HAP-1 (cell line): Measurements from ENCODE around the gene MYO5C.
"Not testable (repeated sequence)": the region's sequence is repeated elsewhere in the genome, so short reads cannot be mapped to it uniquely, and the experiment has no call there.

Source experiments
- DNase-seq, 2 experiments: peaks; one replicate each; pipeline ENCODE4 v3.0.0-alpha.2; 2016 to 2020; ENCODE audit warnings: low spot score in 2 of 2
- H3K27me3 ChIP-seq: fragments of 250-450 bp; sonication (Bioruptor Pico); 2 replicates; pipeline ENCODE4 v1.5.1; 2020; ENCODE audit warnings: low read depth, mild to moderate bottlenecking, moderate library complexity
- H3K36me3 ChIP-seq: fragments of 250-450 bp; sonication (Bioruptor Pico); replicated peaks from 2 replicates; pipeline ENCODE4 v1.5.1; 2020; ENCODE audit warnings: mild to moderate bottlenecking
- H3K4me1 ChIP-seq: fragments of 250-450 bp; sonication (Bioruptor Pico); 2 replicates; pipeline ENCODE4 v1.5.1; 2020; ENCODE audit warnings: mild to moderate bottlenecking
- H3K4me3 ChIP-seq: fragments of 250-450 bp; sonication (Bioruptor Pico); 2 replicates; pipeline ENCODE4 v1.5.1; 2020; ENCODE audit warnings: mild to moderate bottlenecking, moderate library complexity
- H3K9me3 ChIP-seq: fragments of 250-450 bp; sonication (Bioruptor Pico); 2 replicates; pipeline ENCODE4 v1.5.1; 2020; ENCODE audit warnings: mild to moderate bottlenecking, moderate library complexity
- in situ Hi-C: fragments of 300-500 bp; cut with MboI; formaldehyde crosslinking; loops from 3 replicates; pipeline ENCODE4 v1.14.3; 2020; ENCODE audit warnings: low sequenced_read_pairs, inconsistent platforms, mixed read lengths

MYO5C gene

DNA sequence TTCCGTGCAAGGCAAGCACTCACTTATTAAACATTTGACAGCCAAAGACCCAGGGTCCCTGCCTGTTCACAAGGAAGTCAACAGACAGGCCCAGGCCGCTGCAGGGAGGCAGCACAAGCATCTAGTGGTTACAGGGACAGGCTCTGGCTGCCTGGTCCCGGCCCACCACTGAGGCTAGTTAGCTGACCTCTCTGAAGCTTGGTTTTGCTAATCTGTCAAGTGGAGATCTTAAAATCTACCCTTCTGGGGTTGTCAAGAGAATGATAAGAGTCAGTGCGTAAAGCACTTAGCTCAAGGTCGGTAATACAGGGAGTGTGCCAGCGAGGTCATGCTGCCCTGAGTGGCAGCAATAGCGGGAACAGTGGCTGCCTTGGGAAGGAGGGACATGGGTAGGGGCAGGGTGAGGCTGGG lies 110.4 kb downstream of the MYO5C start:
- H3K36me3 ChIP-seq = no peaks in the 10 kb centered on the region
- H3K27me3 ChIP-seq = no peaks in the 10 kb centered on the region
- in situ Hi-C loops = no loop called here
- no peaks in the 10 kb centered on the region for H3K9me3 ChIP-seq
- H3K4me3 ChIP-seq = no peak overlapping the region
- no peak for DNase-seq
- H3K4me1 ChIP-seq = peaks cover 3% of the 10 kb centered on the region

- in situ Hi-C loops = no loop called here
- no peak for DNase-seq
- Histone ChIP-seq H3K4me1 (peaks cover 4% of the 10 kb centered on the region), H3K4me3 (no peak overlapping the region), H3K9me3 (no peaks in the 10 kb centered on the region), H3K36me3 (no peaks in the 10 kb centered on the region), H3K27me3 (no peaks in the 10 kb centered on the region)
Observed at GRCh38 chr15:52184721-52185120, 110.9 kb downstream of the MYO5C start.

- H3K27me3 ChIP-seq = no peaks in the 10 kb centered on the region
- no peaks in the 10 kb centered on the region for H3K36me3 ChIP-seq
- H3K4me1 ChIP-seq = peaks cover 4% of the 10 kb centered on the region
- H3K4me3 ChIP-seq = no peak overlapping the region
- DNase-seq = peak in 1 of 2 experiments; percentile 54
- in situ Hi-C loops = no loop called here
- H3K9me3 ChIP-seq = no peaks in the 10 kb centered on the region
Observed at GRCh38 chr15:52183562-52184173, 111.9 kb downstream of the MYO5C start.

GRCh38 chr15:52181938-52182780 lies 113.4 kb downstream of the MYO5C start:
- DNase-seq = no peak

DNA sequence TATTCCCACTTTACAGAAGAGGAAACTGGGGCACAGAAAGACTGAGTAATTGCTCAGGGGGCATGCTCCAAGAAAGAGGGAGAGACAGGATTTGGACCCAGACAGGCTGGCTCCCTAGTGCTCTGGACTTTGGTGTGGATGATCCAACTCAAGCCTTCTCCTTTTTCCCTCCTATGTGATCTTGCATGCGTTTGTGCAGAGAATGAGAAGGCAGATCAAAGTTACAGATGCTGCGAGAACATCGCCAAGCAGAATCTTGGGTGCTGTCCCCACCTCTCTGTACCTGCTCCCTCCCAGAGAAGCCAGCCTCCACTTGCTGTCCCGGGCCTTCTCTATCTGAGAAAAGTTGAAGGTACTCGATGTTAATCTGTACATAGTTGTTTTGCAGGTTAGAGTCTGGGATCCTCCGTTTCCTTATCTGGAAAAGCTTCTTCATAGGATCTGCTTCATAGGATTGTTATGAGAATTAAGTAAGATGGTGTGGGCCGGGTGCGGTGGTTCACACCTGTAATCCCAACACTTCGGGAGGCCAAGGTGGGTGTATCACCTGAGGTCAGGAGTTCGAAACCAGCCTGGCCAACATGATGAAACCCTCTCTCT lies 114.7 kb downstream of the MYO5C start:
- H3K4me1 ChIP-seq = peaks cover 4% of the 10 kb centered on the region
- no peaks in the 10 kb centered on the region for H3K9me3 ChIP-seq
- no peak for DNase-seq
- no peak overlapping the region for H3K4me3 ChIP-seq
- in situ Hi-C loops = no loop called here
- no peaks in the 10 kb centered on the region for H3K36me3 ChIP-seq
- H3K27me3 ChIP-seq = no peaks in the 10 kb centered on the region

More at GRCh38 chr15:52181938-52182780, 113.4 kb downstream of the MYO5C start:
- in situ Hi-C loops = no loop called here
- Histone ChIP-seq H3K9me3 (no peaks in the 10 kb centered on the region), H3K36me3 (no peaks in the 10 kb centered on the region), H3K4me1 (peaks cover 4% of the 10 kb centered on the region), H3K4me3 (no peak overlapping the region), H3K27me3 (no peaks in the 10 kb centered on the region)

DNA sequence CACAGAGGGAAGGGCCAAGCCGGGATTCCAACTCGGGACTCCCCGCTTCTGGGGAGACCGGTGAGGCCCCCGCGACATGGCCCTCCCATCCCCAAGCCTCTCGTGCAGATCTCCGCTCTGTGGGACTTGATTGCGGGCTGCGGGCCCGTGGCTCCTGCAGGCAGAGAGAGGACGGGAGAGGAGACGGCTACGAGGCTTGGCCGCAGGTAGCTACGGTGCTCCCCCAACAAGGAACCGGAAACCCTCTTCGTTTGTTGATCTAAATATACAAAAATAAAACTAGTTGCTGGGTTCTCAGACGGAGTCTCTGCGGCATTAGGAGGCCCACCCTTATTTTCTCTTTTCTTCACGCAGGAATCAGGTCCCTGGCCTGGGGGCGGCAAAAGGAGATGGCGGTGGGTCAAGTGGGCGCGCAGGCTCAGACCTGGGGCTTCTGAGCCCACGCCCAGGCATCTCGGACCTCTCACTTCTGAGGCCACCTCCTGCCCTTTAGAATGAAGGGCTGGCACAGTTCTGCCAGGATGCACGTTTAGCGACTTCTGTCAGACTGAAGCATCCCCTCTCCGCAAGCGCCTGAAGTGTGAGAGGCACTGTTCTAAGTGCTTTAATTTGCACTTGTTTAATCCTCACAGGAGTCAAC lies 115.3 kb downstream of the MYO5C start:
- H3K27me3 ChIP-seq = no peaks in the 10 kb centered on the region
- DNase-seq = no peak
- peak overlapping the region; percentile 55 for H3K4me3 ChIP-seq
- no peaks in the 10 kb centered on the region for H3K9me3 ChIP-seq
- H3K36me3 ChIP-seq = no peaks in the 10 kb centered on the region
- in situ Hi-C loops = no loop called here
- H3K4me1 ChIP-seq = peaks cover 4% of the 10 kb centered on the region

DNA sequence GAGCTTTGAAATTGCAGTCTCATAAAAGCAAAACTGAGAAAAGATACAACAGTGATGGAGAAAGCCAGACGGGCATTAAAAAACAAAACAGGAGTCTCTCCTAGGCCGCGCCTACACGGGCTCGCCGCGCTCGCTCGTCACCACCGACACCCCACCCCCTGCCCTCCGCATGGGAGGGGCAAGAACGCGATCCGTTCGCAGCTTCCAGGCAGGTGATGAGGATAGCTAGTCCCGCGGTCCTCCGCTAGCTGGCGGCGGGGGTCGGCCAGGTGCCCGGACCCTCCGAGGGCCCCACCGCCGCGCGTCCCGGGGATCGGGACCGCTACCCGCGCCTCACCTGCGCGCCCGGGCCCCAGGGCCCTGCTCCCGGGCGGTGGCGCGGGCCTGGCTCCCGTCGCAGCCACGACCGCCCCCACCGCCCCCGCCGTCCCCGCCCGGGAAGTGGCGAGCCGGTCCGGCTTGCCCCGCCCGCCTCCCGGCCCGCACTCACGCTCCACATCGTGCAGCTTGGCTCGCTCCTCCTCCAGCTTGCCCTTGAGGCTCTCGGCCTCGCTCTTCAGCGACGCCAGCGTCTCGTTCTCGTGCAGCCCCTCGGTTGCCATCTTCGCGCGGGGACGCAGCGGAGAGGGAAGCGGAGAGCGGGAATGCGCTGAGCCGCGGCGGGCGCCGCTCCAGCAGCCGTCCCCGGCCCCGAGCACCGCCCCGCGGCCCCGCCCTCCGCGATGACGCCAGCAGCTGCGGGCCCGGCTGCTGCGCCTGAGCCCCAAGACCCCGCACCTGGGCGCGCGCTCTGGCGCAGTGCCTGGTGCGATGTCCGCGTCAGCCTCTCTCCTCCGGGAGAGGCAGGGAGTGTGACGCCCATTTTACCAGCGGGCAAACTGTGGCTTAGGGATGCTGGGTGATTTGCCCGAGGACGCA lies 116.1 kb downstream of the MYO5C start:
- peak overlapping the region; percentile 55 for H3K4me3 ChIP-seq
- in situ Hi-C loops = no loop called here

DNA sequence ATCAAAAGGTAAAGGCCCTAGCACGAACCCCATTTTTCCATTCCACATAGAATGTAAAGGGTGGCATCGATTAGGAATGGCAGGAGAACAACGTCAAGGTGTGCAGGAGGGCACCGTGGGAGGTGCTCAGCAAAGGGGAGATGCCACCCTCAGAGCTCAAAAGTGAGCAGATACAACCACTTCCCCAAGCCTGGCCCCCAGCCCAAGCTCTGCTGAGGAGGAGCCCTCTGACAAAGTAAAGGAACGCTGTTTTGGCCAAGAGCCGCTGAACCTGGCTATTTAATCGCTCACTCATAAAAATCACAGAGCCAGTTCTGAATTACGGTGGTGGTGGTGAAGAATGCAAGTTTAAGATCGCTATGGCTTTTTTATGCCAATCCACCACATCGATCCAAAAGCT lies 116.8 kb downstream of the MYO5C start:
- Histone ChIP-seq H3K4me1 (peaks cover 4% of the 10 kb centered on the region), H3K9me3 (no peaks in the 10 kb centered on the region), H3K27me3 (no peaks in the 10 kb centered on the region), H3K4me3 (peak overlapping the region; percentile 55), H3K36me3 (no peaks in the 10 kb centered on the region)
- in situ Hi-C loops = no loop called here
- DNase-seq = no peak

More for the DNA sequence above, 116.1 kb downstream of the MYO5C start:
- Histone ChIP-seq H3K36me3 (no peaks in the 10 kb centered on the region), H3K27me3 (no peaks in the 10 kb centered on the region), H3K9me3 (no peaks in the 10 kb centered on the region), H3K4me1 (peaks cover 4% of the 10 kb centered on the region)
- DNase-seq = peak; percentile 79 to 91

- Histone ChIP-seq H3K4me1 (no peaks in the 10 kb centered on the region), H3K4me3 (no peak overlapping the region), H3K27me3 (no peaks in the 10 kb centered on the region), H3K36me3 (no peaks in the 10 kb centered on the region), H3K9me3 (no peaks in the 10 kb centered on the region)
- DNase-seq = no peak
- in situ Hi-C loops = no loop called here
Observed at GRCh38 chr15:52172869-52173268, 122.7 kb downstream of the MYO5C start.

DNA sequence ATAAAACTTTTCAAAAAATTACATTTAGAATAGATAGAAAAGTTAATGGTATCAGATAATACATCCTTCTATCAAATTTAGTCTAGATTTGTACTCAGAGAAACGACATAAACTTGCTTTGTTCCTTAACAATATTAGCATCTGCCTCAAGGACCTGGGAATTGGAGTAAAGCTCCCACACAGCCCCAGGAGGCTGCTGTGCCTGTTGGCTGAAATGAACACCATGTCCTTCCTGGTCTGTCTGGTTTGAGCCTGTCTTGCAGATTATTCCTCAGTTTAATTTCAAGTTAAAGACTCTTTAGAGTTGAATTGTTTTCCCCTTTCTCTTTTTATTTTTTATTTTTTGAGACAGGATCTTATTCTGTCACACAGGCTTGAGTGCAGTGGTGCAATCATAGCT lies 123.8 kb downstream of the MYO5C start:
- in situ Hi-C loops = no loop called here
- no peak for DNase-seq
- Histone ChIP-seq H3K36me3 (no peaks in the 10 kb centered on the region), H3K9me3 (no peaks in the 10 kb centered on the region), H3K27me3 (no peaks in the 10 kb centered on the region), H3K4me1 (no peaks in the 10 kb centered on the region), H3K4me3 (no peak overlapping the region)

GRCh38 chr15:52171386-52171785 lies 124.2 kb downstream of the MYO5C start:
- in situ Hi-C loops = no loop called here
- H3K27me3 ChIP-seq = no peaks in the 10 kb centered on the region
- H3K4me1 ChIP-seq = no peaks in the 10 kb centered on the region
- H3K4me3 ChIP-seq = no peak overlapping the region
- H3K9me3 ChIP-seq = no peaks in the 10 kb centered on the region
- DNase-seq = no peak
- H3K36me3 ChIP-seq = no peaks in the 10 kb centered on the region

GRCh38 chr15:52170199-52170598 lies 125.4 kb downstream of the MYO5C start:
- in situ Hi-C loops, DNase-seq: not testable (repeated sequence)

DNA sequence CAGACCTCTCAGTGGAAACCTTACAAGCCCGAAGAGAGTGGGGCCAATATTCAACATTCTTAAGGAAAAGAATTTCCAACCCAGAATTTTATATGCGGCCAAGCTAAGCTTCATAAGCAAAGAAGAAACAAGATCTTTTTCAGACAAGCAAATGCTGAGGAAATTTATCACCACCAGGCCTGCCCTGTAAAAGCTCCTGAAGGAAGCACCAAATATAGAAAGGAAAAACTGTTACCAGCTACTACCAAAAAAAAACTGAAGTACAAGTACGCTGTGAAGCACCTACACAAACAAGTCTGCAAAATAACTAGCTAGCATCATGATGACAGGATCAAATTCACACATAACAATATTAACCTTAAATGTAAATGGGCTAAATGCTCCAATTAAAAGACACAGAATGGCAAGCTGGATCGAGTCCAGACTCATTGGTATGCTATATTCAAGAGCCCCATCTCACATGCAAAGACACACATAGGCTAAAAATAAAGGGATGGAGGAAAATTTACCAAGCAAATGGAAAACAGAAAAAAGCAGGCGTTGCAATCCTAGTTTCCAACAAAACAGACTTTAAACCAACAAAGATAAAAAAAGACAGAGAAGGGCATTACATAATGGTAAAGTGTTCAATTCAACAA lies 130.0 kb downstream of the MYO5C start:
- H3K4me3 ChIP-seq, H3K36me3 ChIP-seq, H3K9me3 ChIP-seq, in situ Hi-C loops, H3K27me3 ChIP-seq: not testable (repeated sequence)
- H3K4me1 ChIP-seq = peaks cover 13% of the 10 kb centered on the region
- peak in 1 of 2 experiments; percentile 31 for DNase-seq

More at GRCh38 chr15:52170199-52170598, 125.4 kb downstream of the MYO5C start:
- not testable (repeated sequence) for H3K36me3 ChIP-seq, H3K9me3 ChIP-seq, H3K27me3 ChIP-seq, H3K4me3 ChIP-seq, H3K4me1 ChIP-seq
